GM21447 (cell line): Measurements from ENCODE around the gene FBXL12.
"Not testable (repeated sequence)": the region's sequence is repeated elsewhere in the genome, so short reads cannot be mapped to it uniquely, and the experiment has no call there.

ENCODE experiments used
- ATAC-seq: cut with Tn5 transposase; IDR thresholded peaks from one replicate; pipeline ENCODE4 v1.9.1; 2021; ENCODE audit not compliant: unreplicated experiment

The FBXL12 gene

GRCh38 chr19:9796113-9796773, 22.6 kb downstream of the FBXL12 start:
- no peak for ATAC-seq

GRCh38 chr19:9793071-9793591, 25.7 kb downstream of the FBXL12 start:
- no peak for ATAC-seq

- ATAC-seq = no peak
Observed at GRCh38 chr19:9792206-9793070, 26.4 kb downstream of the FBXL12 start.

GRCh38 chr19:9791552-9792205, 27.2 kb downstream of the FBXL12 start:
- ATAC-seq = peak; percentile 45

GRCh38 chr19:9791073-9791367, 27.9 kb downstream of the FBXL12 start:
- ATAC-seq = not testable (repeated sequence)

GRCh38 chr19:9789579-9789978, 29.3 kb downstream of the FBXL12 start:
- ATAC-seq = not testable (repeated sequence)

- ATAC-seq = no peak
Observed at GRCh38 chr19:9789066-9789465, 29.8 kb downstream of the FBXL12 start.

- not testable (repeated sequence) for ATAC-seq
Observed at GRCh38 chr19:9788604-9789003, 30.3 kb downstream of the FBXL12 start.

- no peak for ATAC-seq
Observed at GRCh38 chr19:9786819-9787218, 32.1 kb downstream of the FBXL12 start.

- no peak for ATAC-seq
Observed at GRCh38 chr19:9786342-9786741, 32.5 kb downstream of the FBXL12 start.

- ATAC-seq = peak; percentile 67
Observed at GRCh38 chr19:9785367-9786331, 33.2 kb downstream of the FBXL12 start.

GRCh38 chr19:9784163-9784496, 34.7 kb downstream of the FBXL12 start:
- not testable (repeated sequence) for ATAC-seq

GRCh38 chr19:9782338-9782737, 36.5 kb downstream of the FBXL12 start:
- no peak for ATAC-seq

GRCh38 chr19:9768175-9769112, 50.4 kb downstream of the FBXL12 start, which contains the start of gene ZNF846:
Gene ZNF846 (minus strand): TSS chr19:9768738. CDS start chr19:9764950, 3,788 bp downstream.
- ATAC-seq = peak; percentile 96
